Transverse colon (tissue), 4 donors: ENCODE data around the gene CTDSP2. TPM values are rescaled to one million over a fixed set of nuclear protein-coding genes. Genes with fewer than 3 reads are reported as not detected.
"Not testable (repeated sequence)": the region's sequence is repeated elsewhere in the genome, so short reads cannot be mapped to it uniquely, and the experiment has no call there.

ENCODE experiments used
- DNase-seq: peaks from one replicate; pipeline ENCODE4 v3.0.0-alpha.2; 2019
- H3K27ac ChIP-seq, 4 donors: fragments of 200-600 bp; sonication (generic); 2 replicates each; pipeline ENCODE4 v1.5.1; 2016 to 2018; ENCODE audit warnings: inconsistent platforms in 4 of 4
- H3K27me3 ChIP-seq: fragments of 200-600 bp; sonication (generic); 2 replicates; pipeline ENCODE4 v1.5.1; 2017; ENCODE audit warnings: inconsistent platforms
- H3K36me3 ChIP-seq, 4 donors: fragments of 200-600 bp; sonication (generic); 2 replicates each; pipeline ENCODE4 v1.5.1; 2017 to 2019; ENCODE audit warnings: inconsistent platforms in 4 of 4
- H3K4me1 ChIP-seq, 4 donors: fragments of 200-600 bp; sonication (generic); 2 replicates each; pipeline ENCODE4 v1.5.1; 2017 to 2020; ENCODE audit warnings: inconsistent platforms in 4 of 4
- H3K4me3 ChIP-seq, 4 donors: fragments of 200-600 bp; sonication (generic); 1 replicate in 1 of 4; 2 replicates in 3 of 4; pipeline versions ENCODE4 v1.5.1 to v1.6.1; 2017 to 2019; ENCODE audit warnings: inconsistent platforms in 4 of 4
- H3K9me3 ChIP-seq, 2 donors: fragments of 200-600 bp; sonication (generic); 2 replicates each; pipeline ENCODE4 v1.5.1; 2017 to 2019; ENCODE audit warnings: inconsistent platforms in 2 of 2
- EP300 ChIP-seq: sonication (generic); formaldehyde crosslinking; IDR thresholded peaks from one replicate; pipeline ENCODE4 v1.6.1; 2017; ENCODE audit warnings: antibody characterized with exemption, low read depth
- POLR2A ChIP-seq: fragments of 450-650 bp; IDR thresholded peaks from one replicate; pipeline ENCODE4 v1.6.1; 2016; ENCODE audit warnings: antibody characterized with exemption, mild to moderate bottlenecking, moderate library complexity
- POLR2AphosphoS5 ChIP-seq, 3 donors: sonication (generic); formaldehyde crosslinking; IDR thresholded peaks; one replicate each; pipeline ENCODE4 v1.6.1; 2016; ENCODE audit warnings: antibody characterized with exemption in 3 of 3
- WGBS, 2 donors: methylation state at CpG; one replicate each; pipeline ENCODE4 v1.1.5; 2018; ENCODE audit warnings: low coverage in 1 of 2; 5-methylcytosine and 5-hydroxymethylcytosine counted together
- in situ Hi-C, 4 donors: fragments of 200-750 bp; cut with MboI; loops; one replicate each; pipeline versions ENCODE4 v1.15.0 to v1.15.1; 2017; ENCODE audit warnings: low sequenced_read_pairs in 3 of 4, low pct_ligation_motif_present in 1 of 4, low pct_unique_long_range_greater_than_20kb in 1 of 4
- intact Hi-C: fragments of 100-400 bp; cut with DNase I; formaldehyde crosslinking; loops from one replicate; pipeline ENCODE4 v1.15.1; 2023; ENCODE audit warnings: low total_unique reads
- total RNA-seq, 4 donors: library from RNA; depleted of rRNA; stranded (reverse); fragments of >200 nt; gene quantifications; one replicate each; pipeline ENCODE4 v1.1.0, GENCODE V29; 2016
- TF ChIP-seq, protein P1 (sequence below), 5 experiments: fragments of 200-600 bp in 3 of 5; fragments of 450-650 bp in 2 of 5; sonication (generic) in 3 of 5; IDR thresholded peaks; 1 replicate in 2 of 5; 2 replicates in 3 of 5; pipeline ENCODE4 v1.5.1; 2016 to 2017; ENCODE audit warnings: antibody characterized with exemption in 5 of 5, inconsistent platforms in 3 of 5, mild to moderate bottlenecking in 2 of 5, moderate library complexity in 1 of 5

CTDSP2 gene
- total RNA-seq, 4 donors from 2014 or later, result 174 to 268 (median 231) TPM

DNA sequence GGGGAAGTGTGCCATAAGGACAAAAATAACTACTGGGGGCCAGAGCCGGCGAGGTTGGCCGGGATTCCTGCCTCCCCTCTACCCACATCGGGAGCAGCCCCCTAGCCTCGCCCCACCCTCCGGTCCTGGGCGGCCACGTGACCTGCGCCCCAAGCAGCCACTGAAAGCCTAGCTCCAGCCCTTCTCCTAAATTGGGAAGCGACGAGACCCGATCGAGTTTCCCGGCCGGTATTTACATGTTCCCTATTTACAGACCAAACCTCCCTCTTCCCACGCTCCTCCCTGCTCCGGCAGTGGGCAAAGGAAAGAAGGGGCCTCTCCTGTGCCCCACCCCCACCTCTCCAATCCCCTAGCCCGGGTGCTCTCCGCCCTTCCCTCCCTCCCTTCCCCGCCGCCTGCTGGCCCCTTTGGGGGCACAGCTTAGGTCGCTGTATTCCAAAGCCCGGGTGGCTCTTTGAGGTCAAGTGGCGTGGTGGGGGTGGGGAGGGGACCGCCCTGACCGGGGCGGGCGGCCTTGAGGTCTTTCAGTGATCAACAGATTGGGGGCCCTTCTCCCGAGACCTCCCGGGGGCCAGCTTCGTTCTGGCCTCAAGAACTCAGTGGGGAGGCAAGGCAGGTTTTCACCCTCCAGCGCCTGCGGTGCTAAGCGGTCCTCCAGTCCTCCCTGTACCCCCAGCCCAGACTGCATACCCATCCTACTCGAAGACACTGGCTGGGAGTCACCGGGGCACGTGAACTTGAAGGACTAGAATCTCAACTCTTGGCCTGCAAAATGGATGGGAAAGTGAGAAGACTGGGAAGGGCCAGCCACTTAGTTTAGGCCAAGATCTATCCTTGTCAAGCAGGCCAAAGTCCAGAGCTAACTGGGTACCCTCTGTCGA is 6.3 kb upstream of the CTDSP2 start:
- DNase-seq, result peak; percentile 19
- WGBS, 2 donors, result 42 to 46% methylated on average over 12 to 37 of the region's 38 CpGs
- Histone ChIP-seq H3K9me3 (no peaks in the 10 kb centered on the region), H3K4me3 (peak overlapping the region; percentile 10 to 27 (median 20)), H3K27ac (peak overlapping the region; percentile 67 to 84 (median 78)), H3K4me1 (peaks cover 10 to 17% (median 13%) of the 10 kb centered on the region in 4 donors), H3K36me3 (no peaks in the 10 kb centered on the region), H3K27me3 (peaks cover 7% of the 10 kb centered on the region)
- TF ChIP-seq, protein P1, sequence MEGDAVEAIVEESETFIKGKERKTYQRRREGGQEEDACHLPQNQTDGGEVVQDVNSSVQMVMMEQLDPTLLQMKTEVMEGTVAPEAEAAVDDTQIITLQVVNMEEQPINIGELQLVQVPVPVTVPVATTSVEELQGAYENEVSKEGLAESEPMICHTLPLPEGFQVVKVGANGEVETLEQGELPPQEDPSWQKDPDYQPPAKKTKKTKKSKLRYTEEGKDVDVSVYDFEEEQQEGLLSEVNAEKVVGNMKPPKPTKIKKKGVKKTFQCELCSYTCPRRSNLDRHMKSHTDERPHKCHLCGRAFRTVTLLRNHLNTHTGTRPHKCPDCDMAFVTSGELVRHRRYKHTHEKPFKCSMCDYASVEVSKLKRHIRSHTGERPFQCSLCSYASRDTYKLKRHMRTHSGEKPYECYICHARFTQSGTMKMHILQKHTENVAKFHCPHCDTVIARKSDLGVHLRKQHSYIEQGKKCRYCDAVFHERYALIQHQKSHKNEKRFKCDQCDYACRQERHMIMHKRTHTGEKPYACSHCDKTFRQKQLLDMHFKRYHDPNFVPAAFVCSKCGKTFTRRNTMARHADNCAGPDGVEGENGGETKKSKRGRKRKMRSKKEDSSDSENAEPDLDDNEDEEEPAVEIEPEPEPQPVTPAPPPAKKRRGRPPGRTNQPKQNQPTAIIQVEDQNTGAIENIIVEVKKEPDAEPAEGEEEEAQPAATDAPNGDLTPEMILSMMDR (IDR thresholded peaks at IDR 0.05), result peak in 4 of 5 experiments; percentile 9 to 23 (median 13)
- TF ChIP-seq EP300, result no peak
- intact Hi-C loops, result no loop called here
- in situ Hi-C loops, result no loop called here

DNA sequence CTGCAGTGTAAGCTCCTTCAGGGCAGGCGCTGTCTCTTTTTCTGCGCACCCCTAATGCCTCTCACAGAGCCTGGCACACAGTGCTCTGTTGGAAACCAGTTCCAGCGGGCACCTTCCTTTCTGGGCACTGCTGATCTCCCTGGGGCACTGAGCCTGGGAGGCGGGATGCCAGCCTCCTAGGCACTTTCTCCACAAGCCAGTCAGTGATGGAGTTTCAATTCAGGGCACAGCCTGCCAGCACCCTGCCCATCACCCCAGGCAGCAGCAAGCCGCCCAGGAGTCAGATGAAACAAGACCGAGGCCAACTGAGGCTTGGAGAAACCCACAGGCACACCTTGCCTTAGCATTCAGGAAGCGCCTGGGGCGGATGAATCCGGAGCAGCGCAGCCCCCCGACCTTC is 5.7 kb upstream of the CTDSP2 start:
- no peaks in the 10 kb centered on the region for H3K36me3 ChIP-seq
- TF ChIP-seq EP300, result no peak
- TF ChIP-seq, protein P1 (IDR thresholded peaks at IDR 0.05), result no peak
- TF ChIP-seq POLR2AphosphoS5 (IDR thresholded peaks at IDR 0.05), result no peak
- TF ChIP-seq POLR2A, result no peak
- WGBS, 2 donors, result 64 to 100% methylated on average over 2 to 11 of the region's 11 CpGs
- peak overlapping the region; percentile 67 to 84 (median 78) for H3K27ac ChIP-seq
- H3K9me3 ChIP-seq, result no peaks in the 10 kb centered on the region
- H3K4me1 ChIP-seq, result peaks cover 10 to 19% (median 14%) of the 10 kb centered on the region in 4 donors
- intact Hi-C loops, result no loop called here
- DNase-seq, result no peak
- H3K27me3 ChIP-seq, result peaks cover 7% of the 10 kb centered on the region
- in situ Hi-C loops, result no loop called here
- peak overlapping the region; percentile 10 to 27 (median 20) for H3K4me3 ChIP-seq

DNA sequence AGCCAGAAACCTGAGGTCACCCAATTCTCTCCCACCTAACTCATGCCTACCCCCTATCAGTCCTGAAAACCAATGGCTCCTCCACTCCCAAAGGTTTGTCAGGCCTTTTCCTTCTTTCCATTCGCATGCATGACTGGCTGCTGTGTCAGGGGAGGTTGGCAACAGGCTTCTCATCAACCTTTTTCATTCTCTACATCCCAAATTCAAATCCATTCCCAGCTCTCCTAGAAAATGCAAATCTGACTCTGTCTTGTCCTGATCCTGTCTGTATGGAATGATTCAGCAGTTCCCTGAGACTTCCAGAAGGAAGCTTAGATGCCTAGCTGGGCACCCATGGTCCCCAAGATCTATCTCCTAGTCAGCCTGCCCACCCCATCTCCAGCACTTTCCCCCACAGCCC is 5.0 kb upstream of the CTDSP2 start:
- TF ChIP-seq, protein P1 (IDR thresholded peaks at IDR 0.05), result no peak
- TF ChIP-seq POLR2AphosphoS5 (IDR thresholded peaks at IDR 0.05) (no peak), POLR2A (no peak), EP300 (no peak)
- H3K9me3 ChIP-seq, result no peaks in the 10 kb centered on the region
- peaks cover 7% of the 10 kb centered on the region for H3K27me3 ChIP-seq
- intact Hi-C loops (no loop called here), in situ Hi-C loops (no loop called here)
- WGBS, 2 donors, result 83 to 97% methylated on average over 1 of the region's 1 CpG
- no peaks in the 10 kb centered on the region for H3K36me3 ChIP-seq
- H3K4me1 ChIP-seq, result peaks cover 10 to 20% (median 15%) of the 10 kb centered on the region in 4 donors
- peak overlapping the region; percentile 67 to 84 (median 78) for H3K27ac ChIP-seq
- DNase-seq, result no peak
- no peak overlapping the region for H3K4me3 ChIP-seq

DNA sequence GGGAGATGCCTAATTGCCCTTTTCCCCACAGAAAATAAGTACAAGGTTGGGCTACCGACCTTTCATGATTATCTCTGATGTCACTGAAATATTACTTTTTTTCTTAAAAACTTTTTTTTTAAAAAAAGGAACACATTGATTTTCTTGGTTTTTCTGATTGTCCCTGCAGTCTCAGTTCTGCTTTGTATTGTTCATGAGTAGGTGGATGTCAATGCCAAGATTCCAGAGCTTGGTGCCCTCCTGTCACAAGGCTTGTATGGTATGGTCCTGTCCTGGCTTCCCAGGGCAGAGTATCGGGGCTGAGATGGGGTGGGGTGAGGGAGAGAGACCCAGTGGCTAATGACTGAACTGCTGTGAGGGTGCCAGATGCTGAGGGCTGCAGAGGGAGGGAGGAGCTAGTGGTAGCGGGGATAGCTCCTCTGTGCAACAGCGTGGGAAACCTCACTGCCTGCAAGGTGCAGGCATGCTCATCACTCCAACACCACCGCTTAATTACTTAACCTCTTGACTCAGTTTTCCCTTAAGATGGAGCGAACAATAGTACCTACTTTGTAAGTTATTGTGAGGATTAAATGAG is 4.4 kb upstream of the CTDSP2 start:
- no peak overlapping the region for H3K4me3 ChIP-seq
- DNase-seq, result no peak
- H3K9me3 ChIP-seq, result no peaks in the 10 kb centered on the region
- H3K27ac ChIP-seq, result peak overlapping the region; percentile 67 to 84 (median 78)
- in situ Hi-C loops, result no loop called here
- intact Hi-C loops, result no loop called here
- peaks cover 7% of the 10 kb centered on the region for H3K27me3 ChIP-seq
- WGBS, 2 donors, result 58 to 79% methylated on average over 2 to 6 of the region's 6 CpGs
- no peaks in the 10 kb centered on the region for H3K36me3 ChIP-seq
- no peak for TF ChIP-seq EP300
- TF ChIP-seq POLR2A, result no peak
- TF ChIP-seq, protein P1 (IDR thresholded peaks at IDR 0.05), result no peak
- TF ChIP-seq POLR2AphosphoS5 (IDR thresholded peaks at IDR 0.05), result no peak
- H3K4me1 ChIP-seq, result peaks cover 10 to 20% (median 15%) of the 10 kb centered on the region in 4 donors

DNA sequence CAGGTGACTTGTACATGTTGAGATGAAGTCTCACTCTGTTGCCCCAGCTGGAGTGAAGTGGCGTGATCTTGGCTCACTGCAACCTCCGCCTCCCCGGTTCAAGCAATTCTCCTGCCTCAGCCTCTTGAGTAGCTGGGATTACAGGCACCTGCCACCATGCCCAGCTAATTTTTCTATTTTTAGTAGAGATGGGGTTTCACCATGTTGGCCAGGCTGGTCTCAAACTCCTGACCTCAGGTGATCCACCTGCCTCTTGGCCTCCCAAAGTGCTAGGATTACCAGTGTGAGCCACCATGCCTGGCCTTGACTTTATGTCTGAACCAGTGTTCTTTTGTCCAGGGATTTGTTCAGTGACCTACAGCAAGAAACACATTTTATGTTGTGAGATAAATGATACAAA is 2.9 kb upstream of the CTDSP2 start:
- H3K9me3 ChIP-seq, intact Hi-C loops, H3K36me3 ChIP-seq, H3K27me3 ChIP-seq, H3K4me3 ChIP-seq, DNase-seq: not testable (repeated sequence)
- WGBS, 2 donors, result 93 to 94% methylated on average over 3 of the region's 3 CpGs
- peak overlapping the region in 1 of 4 donors; percentile 17 for H3K27ac ChIP-seq
- in situ Hi-C loops, result loop anchor here in 2 of 4 donors (5.0 to 10.0 kb wide), 2 partner anchors 43 to 45 kb away; no protein-coding TSS in a partner anchor
- H3K4me1 ChIP-seq, result peaks cover 10 to 23% (median 16%) of the 10 kb centered on the region in 4 donors
